AG04449 (cell line): Measurements from ENCODE around the gene GDF7.

ENCODE experiments used
- CTCF ChIA-PET: fragments of 350-600 bp; formaldehyde crosslinking; extraction: SDS; loops from one replicate; lab custom pipeline; 2021; ENCODE audit warnings: antibody characterized with exemption; lab: Yijun Ruan, JAX
- POLR2A ChIA-PET: fragments of 400-600, 350-600 bp; formaldehyde crosslinking; extraction: SDS; loops from one replicate; lab custom pipeline; 2020; ENCODE audit warnings: antibody characterized with exemption, inconsistent platforms; lab: Yijun Ruan, JAX
- DNase-seq: peaks from one replicate; pipeline ENCODE4 v3.0.0-alpha.2; 2010; ENCODE audit warnings: low read depth, low spot score
- H3K4me3 ChIP-seq: 2 replicates; pipeline ENCODE4 v1.5.1; 2011; ENCODE audit warnings: low read depth, mild to moderate bottlenecking, control low read depth, low read length
- TF ChIP-seq, protein P1 (sequence below): IDR thresholded peaks from one replicate; pipeline ENCODE4 v1.5.1; 2011; ENCODE audit warnings: mild to moderate bottlenecking, moderate library complexity, low read length, control low read depth, inconsistent platforms; ENCODE audit not compliant: insufficient read depth; ENCODE audit errors: missing control alignments

GDF7 gene

GRCh38 chr2:20654535-20654813 is 12.5 kb upstream of the GDF7 start:
- H3K4me3 ChIP-seq, result no peak overlapping the region
- TF ChIP-seq, protein P1, sequence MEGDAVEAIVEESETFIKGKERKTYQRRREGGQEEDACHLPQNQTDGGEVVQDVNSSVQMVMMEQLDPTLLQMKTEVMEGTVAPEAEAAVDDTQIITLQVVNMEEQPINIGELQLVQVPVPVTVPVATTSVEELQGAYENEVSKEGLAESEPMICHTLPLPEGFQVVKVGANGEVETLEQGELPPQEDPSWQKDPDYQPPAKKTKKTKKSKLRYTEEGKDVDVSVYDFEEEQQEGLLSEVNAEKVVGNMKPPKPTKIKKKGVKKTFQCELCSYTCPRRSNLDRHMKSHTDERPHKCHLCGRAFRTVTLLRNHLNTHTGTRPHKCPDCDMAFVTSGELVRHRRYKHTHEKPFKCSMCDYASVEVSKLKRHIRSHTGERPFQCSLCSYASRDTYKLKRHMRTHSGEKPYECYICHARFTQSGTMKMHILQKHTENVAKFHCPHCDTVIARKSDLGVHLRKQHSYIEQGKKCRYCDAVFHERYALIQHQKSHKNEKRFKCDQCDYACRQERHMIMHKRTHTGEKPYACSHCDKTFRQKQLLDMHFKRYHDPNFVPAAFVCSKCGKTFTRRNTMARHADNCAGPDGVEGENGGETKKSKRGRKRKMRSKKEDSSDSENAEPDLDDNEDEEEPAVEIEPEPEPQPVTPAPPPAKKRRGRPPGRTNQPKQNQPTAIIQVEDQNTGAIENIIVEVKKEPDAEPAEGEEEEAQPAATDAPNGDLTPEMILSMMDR, result no peak
- POLR2A ChIA-PET, result no interaction called here
- no peak for DNase-seq
- CTCF ChIA-PET, result interaction anchor here (1.1 to 4.5 kb wide), 4 partner anchors 9 to 308 kb away, joined by 5 to 24 read pairs (median 12); no protein-coding TSS in a partner anchor

- no peak overlapping the region for H3K4me3 ChIP-seq
- POLR2A ChIA-PET, result no interaction called here
- no peak for DNase-seq
- CTCF ChIA-PET, result interaction anchor here (1.7 to 4.5 kb wide), 3 partner anchors 9 to 306 kb away, joined by 6 to 24 read pairs (median 19); no protein-coding TSS in a partner anchor
- TF ChIP-seq, protein P1, result no peak
Observed at GRCh38 chr2:20656561-20656960, 10.4 kb upstream of the GDF7 start.

DNA sequence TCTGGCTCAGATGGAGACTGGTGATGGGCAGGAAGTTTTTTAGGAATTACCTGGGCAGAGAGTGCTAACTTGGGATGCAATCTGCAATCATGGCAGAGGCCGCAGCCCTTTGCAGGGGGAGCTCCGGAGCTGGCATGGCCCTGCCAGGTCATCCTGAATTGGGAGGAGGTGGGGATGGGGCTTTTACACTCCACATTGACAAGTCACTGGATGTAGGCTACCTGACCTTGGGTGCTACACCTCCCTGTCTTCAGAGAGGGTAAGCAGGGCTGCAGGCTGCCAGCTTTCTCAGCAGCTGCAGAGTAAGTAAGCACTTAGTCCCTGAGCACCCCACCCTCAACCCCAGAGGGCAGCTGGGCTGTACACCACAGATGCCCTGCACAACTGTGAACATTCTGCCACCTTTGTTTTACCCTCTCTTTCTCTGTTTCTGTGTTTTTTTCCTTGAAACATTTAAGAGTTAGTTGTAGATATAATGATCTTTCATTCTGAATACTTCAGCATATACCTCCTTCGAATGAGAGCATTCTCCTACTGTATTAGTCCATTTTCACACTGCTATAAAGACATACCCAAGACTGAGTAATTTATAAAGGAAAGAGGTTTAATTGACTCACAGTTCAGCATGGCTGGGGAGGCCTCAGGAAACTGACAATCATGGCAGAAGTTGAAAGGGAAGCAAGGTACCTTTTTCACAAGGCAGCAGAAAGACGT is 9.3 kb upstream of the GDF7 start:
- no peak for DNase-seq
- ChIA-PET CTCF (interaction anchor here (1.7 to 4.5 kb wide), 3 partner anchors 8 to 305 kb away, joined by 6 to 24 read pairs (median 19); no protein-coding TSS in a partner anchor), POLR2A (no interaction called here)
- no peak overlapping the region for H3K4me3 ChIP-seq
- TF ChIP-seq, protein P1, result no peak

DNA sequence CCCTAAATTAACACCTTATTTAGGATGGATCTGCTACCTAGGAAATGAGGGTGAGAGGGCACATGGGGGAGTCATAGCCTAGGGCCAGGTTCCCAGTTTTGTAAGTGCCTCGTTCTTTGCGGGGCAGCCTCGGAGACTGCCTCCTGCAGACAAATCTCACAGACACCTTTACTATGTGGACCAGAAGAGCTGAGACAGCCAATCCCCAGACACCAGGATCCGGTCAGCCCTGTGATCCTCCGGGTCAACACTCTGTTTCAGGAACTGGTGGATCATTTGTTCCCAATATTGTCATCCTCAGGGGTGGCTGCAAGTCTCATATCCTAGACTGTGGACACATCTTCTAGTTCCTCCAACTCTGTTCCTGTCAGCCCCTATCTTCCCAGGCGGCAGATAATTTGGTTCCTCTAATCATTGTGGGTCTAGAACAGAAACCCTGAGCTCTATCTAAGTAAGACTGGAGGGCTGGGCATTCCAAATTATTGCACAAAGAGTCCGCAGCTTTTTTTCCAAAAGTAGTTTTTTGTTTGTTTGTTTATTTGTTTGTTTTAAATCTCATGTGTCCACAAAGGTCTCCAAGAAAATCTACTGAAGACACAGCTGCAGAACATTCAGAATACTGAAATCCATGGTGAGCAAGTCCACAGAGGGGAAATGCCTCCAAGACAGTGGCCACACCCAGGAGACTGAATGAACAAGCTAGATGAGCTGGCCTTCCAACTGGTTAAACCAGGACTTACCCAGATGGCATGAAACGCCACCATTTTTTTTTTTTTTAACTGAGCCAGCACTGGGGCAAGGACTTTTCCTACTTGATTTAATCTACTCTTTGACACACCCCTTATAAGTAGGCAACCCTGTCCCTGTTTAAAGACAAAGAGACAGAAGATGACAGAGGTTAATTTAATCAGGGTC is 6.2 kb upstream of the GDF7 start:
- ChIA-PET POLR2A (no interaction called here), CTCF (interaction anchor here (0.8 to 10.0 kb wide), 57 partner anchors 11 to 650 kb away, joined by 3 to 382 read pairs (median 4); partner anchors contain the start of genes HS1BP3 and LDAH)
- TF ChIP-seq, protein P1, result no peak
- DNase-seq, result no peak
- H3K4me3 ChIP-seq, result no peak overlapping the region

DNA sequence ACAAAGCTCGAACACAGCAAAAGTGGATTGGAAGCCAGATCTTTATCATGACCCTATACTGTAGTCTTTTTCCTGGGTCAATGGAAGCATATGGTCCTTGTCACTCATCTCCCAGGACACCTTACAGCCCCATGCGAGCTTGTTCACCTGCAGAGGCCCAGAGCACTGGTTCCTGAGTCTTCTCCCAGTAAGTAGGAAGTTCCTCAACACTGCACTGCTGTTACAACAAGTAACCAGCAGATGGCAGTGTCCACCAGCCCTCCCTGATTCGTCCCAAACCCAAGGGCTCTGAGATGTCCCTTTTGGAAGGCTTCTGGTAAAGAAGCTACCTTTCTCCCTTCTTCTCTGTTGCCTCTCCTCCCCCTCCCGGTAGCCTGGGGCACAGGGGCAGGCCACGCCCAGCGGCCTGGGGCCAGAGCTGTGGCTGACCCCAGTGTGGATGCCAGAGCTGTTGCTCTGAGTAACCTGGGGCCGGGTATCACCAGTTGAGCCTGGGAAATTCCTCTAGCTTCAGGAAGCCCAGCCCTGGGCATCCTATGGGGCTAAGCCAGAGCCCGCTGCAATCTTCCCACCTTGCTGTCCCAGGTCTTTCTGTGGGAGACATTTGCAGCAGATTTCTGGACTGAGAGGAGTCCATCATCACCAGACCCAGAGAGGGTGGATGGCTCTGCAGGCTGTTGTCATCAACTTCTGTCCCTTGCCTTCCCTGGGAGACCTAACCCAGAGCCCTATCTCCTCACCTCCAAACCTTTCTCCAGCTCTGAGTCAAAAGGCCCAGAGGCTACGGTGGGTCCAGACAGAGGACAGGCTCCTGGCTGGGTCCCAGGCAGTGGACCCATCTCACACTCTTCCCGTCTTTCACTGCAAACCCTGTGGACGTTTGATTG is 5.3 kb upstream of the GDF7 start:
- TF ChIP-seq, protein P1, result peak; percentile 90
- ChIA-PET CTCF (interaction anchor here (0.6 to 10.0 kb wide), 65 partner anchors 12 to 649 kb away, joined by 3 to 382 read pairs (median 4); partner anchors contain the start of genes HS1BP3 and LDAH), POLR2A (no interaction called here)
- DNase-seq, result peak; percentile 28
- H3K4me3 ChIP-seq, result no peak overlapping the region
